Erythroblast (primary cell): ENCODE results near the gene ARHGAP20.

Source experiments
- GATA1 ChIP-seq: IDR thresholded peaks from 2 replicates; pipeline ENCODE4 v1.6.1; 2011; ENCODE audit warnings: low read depth, mild to moderate bottlenecking, control low read depth, low read length, moderate library complexity
- POLR2A ChIP-seq: IDR thresholded peaks from 2 replicates; pipeline ENCODE4 v1.6.1; 2011; ENCODE audit warnings: mild to moderate bottlenecking, low read length

DNA sequence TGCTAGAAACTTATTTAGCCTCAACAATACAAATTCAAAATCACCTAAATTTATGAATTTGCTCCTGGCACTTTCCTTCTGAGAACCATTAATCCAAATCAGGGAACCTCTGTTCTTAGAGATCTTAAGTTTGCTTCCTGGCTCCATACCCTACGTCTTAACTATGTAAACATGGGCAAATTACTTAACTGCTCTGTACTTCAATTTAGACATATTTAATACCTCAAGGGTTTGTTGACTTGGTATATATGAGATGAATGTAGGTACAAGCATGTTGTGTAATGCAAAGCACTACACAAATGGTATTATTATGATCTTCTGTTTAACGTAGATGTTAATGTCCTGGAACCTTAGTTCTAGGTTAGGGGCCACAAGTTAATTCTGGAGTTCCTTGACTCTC, 22.6 kb upstream of the ARHGAP20 start:
- TF ChIP-seq POLR2A (no peak), GATA1 (no peak)
